K562 (cell line): ENCODE measurements around the gene FBXO10. TPM values are rescaled to one million over a fixed set of nuclear protein-coding genes. Genes with fewer than 3 reads are reported as not detected.

ENCODE experiments used
- ATAC-seq: fragments of 200-7000 bp; cut with Tn5 transposase; 3 replicates; pipeline ENCODE4 v1.9.1; 2020; ENCODE audit warnings: moderate library complexity
- BruUV-seq: library from RNA; stranded (reverse); fragments of 400-500 nt; replicated peaks from 2 replicates; lab custom pipeline; 2021; lab: Mats Ljungman, UMichigan
- CTCF ChIA-PET: fragments of 300-600 bp; formaldehyde crosslinking; extraction: SDS; loops from one replicate; lab custom pipeline; 2021; ENCODE audit warnings: low intra/inter-chr PET ratio; lab: Yijun Ruan, JAX
- POLR2A ChIA-PET: fragments of 300-600, 350-650 bp; sonication (Branson Sonifier 250); formaldehyde crosslinking; extraction: SDS; loops from one replicate; lab custom pipeline; 2021; ENCODE audit warnings: antibody characterized with exemption, inconsistent platforms; lab: Yijun Ruan, JAX
- DNase-seq, 4 experiments: peaks; one replicate each; pipeline versions ENCODE4 v3.0.0 to v3.0.0-alpha.2; 2011 to 2018; ENCODE audit warnings: low spot score in 3 of 4, mixed read lengths in 3 of 4; ENCODE audit errors: extremely low read depth in 1 of 4
- FAIRE-seq: peaks from 2 replicates; lab custom pipeline; 2011; peaks lifted over from hg19 to GRCh38; lab: Jason Lieb, UNC
- H2AFZ ChIP-seq: 2 replicates; pipeline ENCODE4 v1.6.0; 2011; ENCODE audit warnings: low read depth, low read length, control low read depth, inconsistent platforms
- H3K27ac ChIP-seq: fragments of 200-600 bp; 3 replicates; pipeline ENCODE4 v1.8.0; 2011; ENCODE audit warnings: low read depth, mild to moderate bottlenecking, control low read depth, inconsistent platforms, low read length, moderate library complexity, mixed read lengths; ENCODE audit errors: extremely low read depth
- H3K27me3 ChIP-seq, 2 experiments: fragments of 300-600 bp in 1 of 2; 2 replicates in 1 of 2; 3 replicates in 1 of 2; pipeline versions ENCODE4 v1.6.0 to v1.8.0; 2011; ENCODE audit warnings: inconsistent platforms in 2 of 2, low read length in 2 of 2, mild to moderate bottlenecking in 1 of 2, mixed read lengths in 1 of 2, moderate library complexity in 1 of 2; ENCODE audit not compliant: control insufficient read depth in 2 of 2, insufficient read depth in 2 of 2
- H3K36me3 ChIP-seq: fragments of 300-600 bp; 3 replicates; pipeline ENCODE4 v1.8.0; 2011; ENCODE audit warnings: mild to moderate bottlenecking, low read length, inconsistent platforms; ENCODE audit not compliant: control insufficient read depth, insufficient read depth
- H3K4me1 ChIP-seq, 2 experiments: fragments of 200-600 bp in 1 of 2; replicated peaks in 1 of 2; 2 replicates in 1 of 2; 3 replicates in 1 of 2; pipeline versions ENCODE4 v1.5.1 to v1.8.0; 2011; ENCODE audit warnings: inconsistent platforms in 2 of 2, low read length in 2 of 2, mild to moderate bottlenecking in 1 of 2, mixed read lengths in 1 of 2, moderate library complexity in 1 of 2; ENCODE audit not compliant: control insufficient read depth in 2 of 2, insufficient read depth in 2 of 2
- H3K4me2 ChIP-seq: 2 replicates; pipeline ENCODE4 v1.6.1; 2011; ENCODE audit warnings: low read length, control low read depth, inconsistent platforms, mixed read lengths; ENCODE audit not compliant: insufficient read depth
- H3K4me3 ChIP-seq: fragments of 200-600 bp; sonication (generic), shearing (Covaris generic); 2 replicates; pipeline ENCODE4 v1.5.1; 2016; ENCODE audit warnings: control low read depth, inconsistent platforms
- H3K79me2 ChIP-seq: fragments of 200-600 bp; 3 replicates; pipeline ENCODE4 v1.8.0; 2011; ENCODE audit warnings: low read length, inconsistent platforms; ENCODE audit not compliant: control insufficient read depth, insufficient read depth
- H3K9ac ChIP-seq, 2 experiments: 2 replicates each; pipeline versions ENCODE4 v1.6.0 to v1.6.1; 2011; ENCODE audit warnings: low read depth in 2 of 2, low read length in 2 of 2, control low read depth in 1 of 2, inconsistent platforms in 1 of 2, mild to moderate bottlenecking in 1 of 2, mixed read lengths in 1 of 2; ENCODE audit not compliant: insufficient read depth in 1 of 2
- H3K9me1 ChIP-seq: one replicate; pipeline ENCODE4 v1.6.0; 2011; ENCODE audit warnings: inconsistent platforms, mild to moderate bottlenecking, low read length, moderate library complexity; ENCODE audit not compliant: control insufficient read depth, insufficient read depth
- H3K9me3 ChIP-seq: replicated peaks from 2 replicates; pipeline ENCODE4 v1.5.1; 2011; ENCODE audit warnings: low read depth, low read length, inconsistent platforms; ENCODE audit not compliant: control insufficient read depth, insufficient read depth
- H4K20me1 ChIP-seq: replicated peaks from 2 replicates; pipeline ENCODE4 v1.6.1; 2011; ENCODE audit warnings: low read length, inconsistent platforms, mixed read lengths; ENCODE audit not compliant: control insufficient read depth, insufficient read depth
- ATF7 ChIP-seq: fragments of 450-650 bp; IDR thresholded peaks from 2 replicates; pipeline ENCODE4 v1.7.1; 2014; ENCODE audit warnings: mild to moderate bottlenecking, moderate library complexity
- BCOR ChIP-seq: fragments of 450-650 bp; IDR thresholded peaks from 2 replicates; pipeline ENCODE4 v1.6.1; 2016
- E2F6 ChIP-seq, 2 experiments: IDR thresholded peaks; 2 replicates each; pipeline ENCODE4 v1.6.1; 2011; ENCODE audit warnings: borderline replicate concordance in 1 of 2, control low read depth in 1 of 2, low read depth in 1 of 2, low read length in 1 of 2, mild to moderate bottlenecking in 1 of 2, mixed read lengths in 1 of 2, moderate library complexity in 1 of 2; ENCODE audit not compliant: insufficient read depth in 1 of 2, insufficient read length in 1 of 2, poor library complexity in 1 of 2, severe bottlenecking in 1 of 2; ENCODE audit errors: extremely low read depth in 1 of 2
- JUNB ChIP-seq: fragments of 450-650 bp; formaldehyde crosslinking; conservative IDR thresholded peaks from 2 replicates; pipeline ENCODE4 v1.4.0; 2020; ENCODE audit warnings: mild to moderate bottlenecking
- NR2C2 ChIP-seq, 2 experiments: fragments of 200-800 bp in 1 of 2; sonication (Bioruptor generic) in 1 of 2; sonication (generic) in 1 of 2; formaldehyde crosslinking in 1 of 2; IDR thresholded peaks; 2 replicates each; pipeline versions ENCODE4 v1.6.1 to v1.8.0; 2016 to 2022; ENCODE audit warnings: mild to moderate bottlenecking in 1 of 2, missing compliant biosample characterization in 1 of 2, missing genetic modification characterization in 1 of 2, missing genetic modification reagents in 1 of 2
- PHB2 ChIP-seq: fragments of 450-650 bp; IDR thresholded peaks from 2 replicates; pipeline ENCODE4 v1.6.1; 2017; ENCODE audit warnings: low read depth
- TFAM ChIP-seq: fragments of 250-450 bp; sonication (Bioruptor Pico); conservative IDR thresholded peaks from 2 replicates; pipeline ENCODE4 v1.5.0; 2021; ENCODE audit warnings: mild to moderate bottlenecking, moderate library complexity
- ZNF197 ChIP-seq: fragments of 200-800 bp; sonication (Bioruptor generic); IDR thresholded peaks from 2 replicates; pipeline ENCODE4 v1.6.1; 2016; ENCODE audit warnings: low read depth, missing genetic modification characterization, missing compliant biosample characterization
- in situ Hi-C: fragments of 300-500 bp; cut with MboI; formaldehyde crosslinking; loops from 4 replicates; pipeline ENCODE4 v1.15.0; 2018; ENCODE audit warnings: inconsistent platforms, mixed read lengths
- intact Hi-C: fragments of 100-400 bp; cut with micrococcal nuclease; formaldehyde crosslinking; loops from 2 replicates; pipeline ENCODE4 v1.14.2; 2022
- polyA plus RNA-seq, 8 experiments: library from polyadenylated mRNA; depleted of rRNA in 4 of 8; stranded (reverse) in 5 of 8; unstranded in 3 of 8; fragments of >200 nt; fragmentation: Nextera tagmentation in 2 of 8; fragmentation: Illumina TruSeq in 1 of 8; extraction: Ambion mirVana in 2 of 8; extraction: Trizol in 1 of 8; gene quantifications; 2 replicates each; pipeline versions ENCODE4 v1.2.1 to v1.2.3, GENCODE V29; 2011 to 2014; ENCODE audit warnings: inconsistent platforms in 1 of 8, missing spikeins in 1 of 8
- total RNA-seq, 7 experiments: library from RNA; depleted of rRNA in 6 of 7; stranded (reverse); fragments of >200 nt in 6 of 7; fragmentation: Illumina TruSeq in 2 of 7; extraction: Trizol in 2 of 7; gene quantifications; 2 replicates each; pipeline versions ENCODE4 v1.2.1 to v1.2.3, GENCODE V29; 2011 to 2021; ENCODE audit warnings: low replicate concordance in 1 of 7
- TF ChIP-seq, protein P1 (sequence below): IDR thresholded peaks from 2 replicates; pipeline ENCODE4 v1.6.1; 2016; ENCODE audit warnings: missing genetic modification characterization, missing compliant biosample characterization
- TF ChIP-seq, protein P2 (sequence below): fragments of 450-650 bp; formaldehyde crosslinking; IDR thresholded peaks from 2 replicates; pipeline ENCODE4 v1.4.0; 2020; ENCODE audit warnings: mild to moderate bottlenecking, moderate library complexity

Gene FBXO10
- total and polyA plus RNA-seq, 9 of the 15 experiments (the other 6 are each of a cell fraction or from before 2014, with no cell fraction given): 0.84 to 9.9 (median 6.0) TPM

- Histone ChIP-seq H3K4me1 (no peaks in the 10 kb centered on the region), H3K9ac (no peak overlapping the region), H3K9me3 (no peaks in the 10 kb centered on the region)
- no peak for FAIRE-seq
- BruUV-seq: no TSS peak
- TF ChIP-seq E2F6 (IDR thresholded peaks at IDR 0.05; ENCODE audit: borderline replicate concordance in 1 of 2, extremely low read depth in 1 of 2, insufficient read depth in 1 of 2, insufficient read length in 1 of 2, low read depth in 1 of 2, low read length in 1 of 2, poor library complexity in 1 of 2, severe bottlenecking in 1 of 2) (no peak), ZNF197 (CRISPR knock-in tag) (no peak), TFAM (no peak), NR2C2 (CRISPR knock-in tag; IDR thresholded peaks at IDR 0.05) (no peak), NR2C2 (tag; IDR thresholded peaks at IDR 0.05) (no peak), BCOR (no peak), ATF7 (no peak), PHB2 (no peak), JUNB (no peak)
- TF ChIP-seq, protein P1, sequence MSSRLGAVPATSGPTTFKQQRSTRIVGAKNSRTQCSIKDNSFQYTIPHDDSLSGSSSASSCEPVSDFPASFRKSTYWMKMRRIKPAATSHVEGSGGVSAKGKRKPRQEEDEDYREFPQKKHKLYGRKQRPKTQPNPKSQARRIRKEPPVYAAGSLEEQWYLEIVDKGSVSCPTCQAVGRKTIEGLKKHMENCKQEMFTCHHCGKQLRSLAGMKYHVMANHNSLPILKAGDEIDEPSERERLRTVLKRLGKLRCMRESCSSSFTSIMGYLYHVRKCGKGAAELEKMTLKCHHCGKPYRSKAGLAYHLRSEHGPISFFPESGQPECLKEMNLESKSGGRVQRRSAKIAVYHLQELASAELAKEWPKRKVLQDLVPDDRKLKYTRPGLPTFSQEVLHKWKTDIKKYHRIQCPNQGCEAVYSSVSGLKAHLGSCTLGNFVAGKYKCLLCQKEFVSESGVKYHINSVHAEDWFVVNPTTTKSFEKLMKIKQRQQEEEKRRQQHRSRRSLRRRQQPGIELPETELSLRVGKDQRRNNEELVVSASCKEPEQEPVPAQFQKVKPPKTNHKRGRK (tag): no peak
- TF ChIP-seq, protein P2, sequence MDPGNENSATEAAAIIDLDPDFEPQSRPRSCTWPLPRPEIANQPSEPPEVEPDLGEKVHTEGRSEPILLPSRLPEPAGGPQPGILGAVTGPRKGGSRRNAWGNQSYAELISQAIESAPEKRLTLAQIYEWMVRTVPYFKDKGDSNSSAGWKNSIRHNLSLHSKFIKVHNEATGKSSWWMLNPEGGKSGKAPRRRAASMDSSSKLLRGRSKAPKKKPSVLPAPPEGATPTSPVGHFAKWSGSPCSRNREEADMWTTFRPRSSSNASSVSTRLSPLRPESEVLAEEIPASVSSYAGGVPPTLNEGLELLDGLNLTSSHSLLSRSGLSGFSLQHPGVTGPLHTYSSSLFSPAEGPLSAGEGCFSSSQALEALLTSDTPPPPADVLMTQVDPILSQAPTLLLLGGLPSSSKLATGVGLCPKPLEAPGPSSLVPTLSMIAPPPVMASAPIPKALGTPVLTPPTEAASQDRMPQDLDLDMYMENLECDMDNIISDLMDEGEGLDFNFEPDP (CRISPR knock-in tag): no peak
- TF ChIP-seq, all 486 proteins: peak for 0
- H3K4me3 ChIP-seq: no peak overlapping the region
- POLR2A ChIA-PET: no interaction called here
- H3K27me3 ChIP-seq: no peaks in the 10 kb centered on the region
- 0 out of 2 replicates have a peak, but pooled peaks cover 2% of the 10 kb centered on the region for H4K20me1 ChIP-seq
- H3K27ac ChIP-seq: no peak overlapping the region
- H3K79me2 ChIP-seq: no peaks in the 10 kb centered on the region
- in situ Hi-C loops: no loop called here
- no peak overlapping the region for H3K4me2 ChIP-seq
- peaks cover 31% of the 10 kb centered on the region; the same call in 2 of the 3 replicates for H3K36me3 ChIP-seq
- intact Hi-C loops: no loop called here
- H3K9me1 ChIP-seq: no peaks in the 10 kb centered on the region
- H2AFZ ChIP-seq: no peak overlapping the region
- DNase-seq: no peak
- no peak for ATAC-seq
- CTCF ChIA-PET: no interaction called here
These were observed 36.5 kb downstream of the FBXO10 start for GRCh38 chr9:37539634-37540033.
